ENCODE results near the gene IYD. TPM values are rescaled to one million over a fixed set of nuclear protein-coding genes. Genes with fewer than 3 reads are reported as not detected.

Gene IYD
- total and polyA plus RNA-seq, 10 of the 15 experiments (the other 5 are each of a cell fraction or from before 2014, with no cell fraction given): 0.07 TPM; not detected in 9

- H3K9ac ChIP-seq (ENCODE audit: control insufficient read depth, insufficient read depth, low read length): no peak overlapping the region
- H3K79me2 ChIP-seq (ENCODE audit: control insufficient read depth, insufficient read depth, low read length): no peaks in the 10 kb centered on the region
- CTCF ChIA-PET: interaction anchor here (0.9 to 2.4 kb wide), 2 partner anchors 12 to 893 kb away, joined by 3 to 10 read pairs; no protein-coding TSS in a partner anchor
- no peaks in the 10 kb centered on the region for H4K20me1 ChIP-seq (ENCODE audit: control insufficient read depth, insufficient read depth)
- no peaks in the 10 kb centered on the region for H3K9me3 ChIP-seq (replicated peaks; ENCODE audit: control insufficient read depth, insufficient read depth, low read length)
- ATAC-seq (no peak), DNase-seq (ENCODE audit: low read depth, low spot score) (no peak), FAIRE-seq (no peak)
- H3K4me1 ChIP-seq (ENCODE audit: control insufficient read depth, insufficient read depth, low read length): no peaks in the 10 kb centered on the region
- POLR2A ChIA-PET: no interaction called here
- BruUV-seq (replicated peaks): no TSS peak
- SMC1A ChIA-PET (ENCODE audit: uncharacterized antibody, unreplicated experiment): no interaction called here
- TF ChIP-seq EGR1 (IDR thresholded peaks at IDR 0.05; ENCODE audit: borderline replicate concordance in 1 of 2, low read depth in 2 of 2, low read length in 2 of 2) (no peak), IRF5 (IDR thresholded peaks at IDR 0.05; ENCODE audit: borderline replicate concordance) (no peak), KLF5 (IDR thresholded peaks at IDR 0.05; ENCODE audit: partially characterized antibody) (no peak), ZNF687 (IDR thresholded peaks at IDR 0.05) (no peak), ZNF207 (IDR thresholded peaks at IDR 0.05; ENCODE audit: borderline replicate concordance) (no peak), TAF1 (IDR thresholded peaks at IDR 0.05; ENCODE audit: borderline replicate concordance, low read depth, low read length) (no peak), LARP7 (IDR thresholded peaks at IDR 0.05) (no peak), CTCF (IDR thresholded peaks at IDR 0.05 in 2 of 3, conservative IDR thresholded peaks at IDR 0.05 in 1 of 3; ENCODE audit: control insufficient read depth in 2 of 3, extremely low read depth in 1 of 3, insufficient read depth in 1 of 3, low read depth in 3 of 3, low read length in 3 of 3) (no peak), NFYA (IDR thresholded peaks at IDR 0.05; ENCODE audit: borderline replicate concordance, low read depth, low read length) (no peak), RB1 (IDR thresholded peaks at IDR 0.05; ENCODE audit: borderline replicate concordance) (no peak), ZBTB33 (IDR thresholded peaks at IDR 0.05) (no peak), KAT2A (conservative IDR thresholded peaks at IDR 0.05; ENCODE audit: control insufficient read depth, low read depth, low read length) (no peak), WRNIP1 (IDR thresholded peaks at IDR 0.05; ENCODE audit: borderline replicate concordance, low read depth, low read length) (no peak), CHD1 (IDR thresholded peaks at IDR 0.05; ENCODE audit: low read depth, low read length) (no peak)
- no peak overlapping the region for H2AFZ ChIP-seq (ENCODE audit: control insufficient read depth, low read depth, low read length)
- intact Hi-C loops (cut with micrococcal nuclease; ENCODE audit: unreplicated experiment) (no loop called here), in situ Hi-C loops (cut with MboI) (no loop called here)
- WGBS (ENCODE audit: insufficient coverage, insufficient replicate concordance, low lambda C conversion rate, missing lambda C conversion rate): 58% methylated on average over 8 of the region's 8 CpGs
- RAD21 ChIA-PET (ENCODE audit: unreplicated experiment): no interaction called here
- no peak overlapping the region for H3K4me3 ChIP-seq
- H3K4me2 ChIP-seq (ENCODE audit: control insufficient read depth, insufficient read depth): no peak overlapping the region
- no peak overlapping the region for H3K27ac ChIP-seq (ENCODE audit: control insufficient read depth, insufficient read depth)
- H3K27me3 ChIP-seq (replicated peaks in 1 of 2; ENCODE audit: control insufficient read depth in 2 of 2, insufficient read depth in 2 of 2, low read length in 1 of 2): no peaks in the 10 kb centered on the region; a peak in 1 of 4 replicates
- H3K36me3 ChIP-seq (ENCODE audit: control insufficient read depth in 2 of 2, insufficient read depth in 2 of 2, low read length in 1 of 2): no peaks in the 10 kb centered on the region
These were observed 62.0 kb downstream of the IYD start for GRCh38 chr6:150430815-150431214.
